Neural cell (in vitro differentiated cells): ENCODE measurements around the gene ACOD1.

Source experiments
- CTCF ChIP-seq: fragments of 450-650 bp; IDR thresholded peaks from 2 replicates; pipeline ENCODE4 v1.5.1; 2014; ENCODE audit warnings: antibody characterized with exemption, mild to moderate bottlenecking, moderate library complexity; ENCODE audit not compliant: poor library complexity, severe bottlenecking
- EP300 ChIP-seq: fragments of 450-650 bp; conservative IDR thresholded peaks from 2 replicates; pipeline ENCODE4 v1.6.1; 2014; ENCODE audit warnings: antibody characterized with exemption, mild to moderate bottlenecking, moderate library complexity; ENCODE audit not compliant: poor library complexity, severe bottlenecking
- EZH2 ChIP-seq: fragments of 200-600, 300-800 bp; shearing (Covaris generic), sonication (generic); IDR thresholded peaks from 2 replicates; pipeline ENCODE4 v1.6.1; 2014; ENCODE audit warnings: antibody characterized with exemption, low read length, borderline replicate concordance, mild to moderate bottlenecking; ENCODE audit not compliant: insufficient read depth, poor library complexity, severe bottlenecking
- POLR2AphosphoS5 ChIP-seq: IDR thresholded peaks from 2 replicates; pipeline ENCODE4 v1.6.1; 2012
- RAD21 ChIP-seq: fragments of 450-650 bp; conservative IDR thresholded peaks from 2 replicates; pipeline ENCODE4 v1.6.1; 2014; ENCODE audit warnings: antibody characterized with exemption, mild to moderate bottlenecking, moderate library complexity
- SMC3 ChIP-seq: fragments of 450-650 bp; conservative IDR thresholded peaks from 2 replicates; pipeline ENCODE4 v1.6.1; 2014; ENCODE audit warnings: antibody characterized with exemption, mild to moderate bottlenecking, moderate library complexity; ENCODE audit not compliant: poor library complexity

GRCh38 chr13:76939215-76939614, 9.1 kb upstream of the ACOD1 start:
- TF ChIP-seq CTCF (no peak), EZH2 (no peak), EP300 (no peak), SMC3 (no peak), POLR2AphosphoS5 (no peak), RAD21 (no peak)
